HepG2 (cell line): ENCODE data around the gene VARS2. TPM values are rescaled to one million over a fixed set of nuclear protein-coding genes. Genes with fewer than 3 reads are reported as not detected.

ENCODE experiments used
- AHR ChIP-seq: IDR thresholded peaks from 2 replicates; pipeline ENCODE4 v1.6.1; 2018; ENCODE audit warnings: missing genetic modification reagents, missing compliant biosample characterization
- FOXC1 ChIP-seq: sonication (generic); formaldehyde crosslinking; IDR thresholded peaks from 2 replicates; pipeline ENCODE4 v1.8.0; 2022; ENCODE audit warnings: mild to moderate bottlenecking, missing genetic modification reagents, borderline replicate concordance
- HNRNPLL ChIP-seq: fragments of 200-400 bp; formaldehyde crosslinking; IDR thresholded peaks from 2 replicates; pipeline ENCODE4 v1.6.1; 2017; ENCODE audit warnings: mild to moderate bottlenecking, low read depth, low read length; ENCODE audit not compliant: poor library complexity, severe bottlenecking
- IKZF1 ChIP-seq: fragments of 450-650 bp; IDR thresholded peaks from 2 replicates; pipeline ENCODE4 v1.7.1; 2016
- IRX3 ChIP-seq: sonication (generic); formaldehyde crosslinking; IDR thresholded peaks from 2 replicates; pipeline ENCODE4 v1.8.1; 2023; ENCODE audit warnings: mild to moderate bottlenecking, low read depth, missing genetic modification reagents, borderline replicate concordance
- NFKB2 ChIP-seq: sonication (generic); formaldehyde crosslinking; IDR thresholded peaks from 2 replicates; pipeline ENCODE4 v1.4.0; 2020; ENCODE audit warnings: missing genetic modification reagents, borderline replicate concordance
- NFYB ChIP-seq: sonication (generic); formaldehyde crosslinking; IDR thresholded peaks from 2 replicates; pipeline ENCODE4 v1.4.0; 2020; ENCODE audit warnings: missing genetic modification reagents
- REXO4 ChIP-seq: sonication (generic); formaldehyde crosslinking; IDR thresholded peaks from 2 replicates; pipeline ENCODE4 v1.8.0; 2022; ENCODE audit warnings: missing genetic modification reagents, mild to moderate bottlenecking, borderline replicate concordance
- SIN3A ChIP-seq: IDR thresholded peaks from 2 replicates; pipeline ENCODE4 v1.6.1; 2011; ENCODE audit warnings: low read depth, mild to moderate bottlenecking, control low read depth, low read length, borderline replicate concordance
- SMAD3 ChIP-seq: sonication (generic); formaldehyde crosslinking; IDR thresholded peaks from 2 replicates; pipeline ENCODE4 v1.4.0; 2020; ENCODE audit warnings: missing genetic modification reagents
- ZFP62 ChIP-seq: sonication (generic); formaldehyde crosslinking; IDR thresholded peaks from 2 replicates; pipeline ENCODE4 v1.4.0; 2020; ENCODE audit warnings: missing genetic modification reagents
- ZNF232 ChIP-seq: sonication (generic); formaldehyde crosslinking; IDR thresholded peaks from 2 replicates; pipeline ENCODE4 v1.4.0; 2020; ENCODE audit warnings: missing genetic modification reagents, borderline replicate concordance
- ZNF253 ChIP-seq: sonication (generic); formaldehyde crosslinking; IDR thresholded peaks from 2 replicates; pipeline ENCODE4 v1.8.0; 2022; ENCODE audit warnings: mild to moderate bottlenecking, missing genetic modification reagents, borderline replicate concordance
- ZNF430 ChIP-seq: sonication (generic); formaldehyde crosslinking; IDR thresholded peaks from 2 replicates; pipeline ENCODE4 v1.9.0; 2021; ENCODE audit warnings: mild to moderate bottlenecking, missing genetic modification reagents
- ZNF737 ChIP-seq: sonication (generic); formaldehyde crosslinking; IDR thresholded peaks from 2 replicates; pipeline ENCODE4 v1.5.0; 2020; ENCODE audit warnings: missing genetic modification reagents, mild to moderate bottlenecking, borderline replicate concordance
- ZNF75D ChIP-seq: sonication (generic); formaldehyde crosslinking; IDR thresholded peaks from 2 replicates; pipeline ENCODE4 v1.8.1; 2023; ENCODE audit warnings: missing genetic modification reagents, mild to moderate bottlenecking, borderline replicate concordance
- ZNF841 ChIP-seq: sonication (generic); formaldehyde crosslinking; IDR thresholded peaks from 2 replicates; pipeline ENCODE4 v1.8.1; 2023; ENCODE audit warnings: missing genetic modification reagents, borderline replicate concordance
- ZNF878 ChIP-seq: sonication (generic); formaldehyde crosslinking; IDR thresholded peaks from 2 replicates; pipeline ENCODE4 v1.8.1; 2023; ENCODE audit warnings: mild to moderate bottlenecking, missing genetic modification reagents, moderate library complexity
- ZNF879 ChIP-seq: sonication (generic); formaldehyde crosslinking; IDR thresholded peaks from 2 replicates; pipeline ENCODE4 v1.8.1; 2023; ENCODE audit warnings: missing genetic modification reagents
- polyA plus RNA-seq, 8 experiments: library from polyadenylated mRNA; depleted of rRNA in 3 of 8; stranded (reverse) in 7 of 8; unstranded in 1 of 8; fragments of >200 nt; fragmentation: Illumina TruSeq in 4 of 8; extraction: Trizol in 4 of 8; gene quantifications; 2 replicates each; pipeline versions ENCODE4 v1.2.1 to v1.2.3, GENCODE V29; 2011 to 2016; ENCODE audit warnings: low read depth in 4 of 8, missing spikeins in 1 of 8, mixed read lengths in 1 of 8; ENCODE audit not compliant: insufficient read depth in 1 of 8
- total RNA-seq, 5 experiments: library from RNA; depleted of rRNA; stranded (reverse); fragments of >200 nt; fragmentation: Illumina TruSeq; extraction: Trizol; gene quantifications; 2 replicates each; pipeline ENCODE4 v1.2.3, GENCODE V29; 2016; ENCODE audit warnings: low read depth in 1 of 5
- TF ChIP-seq, protein P1 (sequence below): sonication (generic); formaldehyde crosslinking; IDR thresholded peaks from 2 replicates; pipeline ENCODE4 v1.8.1; 2023; ENCODE audit warnings: mild to moderate bottlenecking, missing genetic modification reagents
- TF ChIP-seq, protein P2 (sequence below): sonication (generic); formaldehyde crosslinking; IDR thresholded peaks from 2 replicates; pipeline ENCODE4 v1.5.0; 2020; ENCODE audit warnings: missing genetic modification reagents
- TF ChIP-seq, protein P3 (sequence below): sonication (generic); formaldehyde crosslinking; IDR thresholded peaks from 2 replicates; pipeline ENCODE4 v1.4.0; 2020; ENCODE audit warnings: mild to moderate bottlenecking, missing genetic modification reagents, borderline replicate concordance
- TF ChIP-seq, protein P4 (sequence below): sonication (generic); formaldehyde crosslinking; IDR thresholded peaks from 2 replicates; pipeline ENCODE4 v1.8.1; 2022; ENCODE audit warnings: low read depth, mild to moderate bottlenecking, missing genetic modification reagents

VARS2 gene
- total and polyA plus RNA-seq, 2 of the 13 experiments (the other 11 are each of a cell fraction or from before 2014, with no cell fraction given) = 61.8 to 71.8 TPM

DNA sequence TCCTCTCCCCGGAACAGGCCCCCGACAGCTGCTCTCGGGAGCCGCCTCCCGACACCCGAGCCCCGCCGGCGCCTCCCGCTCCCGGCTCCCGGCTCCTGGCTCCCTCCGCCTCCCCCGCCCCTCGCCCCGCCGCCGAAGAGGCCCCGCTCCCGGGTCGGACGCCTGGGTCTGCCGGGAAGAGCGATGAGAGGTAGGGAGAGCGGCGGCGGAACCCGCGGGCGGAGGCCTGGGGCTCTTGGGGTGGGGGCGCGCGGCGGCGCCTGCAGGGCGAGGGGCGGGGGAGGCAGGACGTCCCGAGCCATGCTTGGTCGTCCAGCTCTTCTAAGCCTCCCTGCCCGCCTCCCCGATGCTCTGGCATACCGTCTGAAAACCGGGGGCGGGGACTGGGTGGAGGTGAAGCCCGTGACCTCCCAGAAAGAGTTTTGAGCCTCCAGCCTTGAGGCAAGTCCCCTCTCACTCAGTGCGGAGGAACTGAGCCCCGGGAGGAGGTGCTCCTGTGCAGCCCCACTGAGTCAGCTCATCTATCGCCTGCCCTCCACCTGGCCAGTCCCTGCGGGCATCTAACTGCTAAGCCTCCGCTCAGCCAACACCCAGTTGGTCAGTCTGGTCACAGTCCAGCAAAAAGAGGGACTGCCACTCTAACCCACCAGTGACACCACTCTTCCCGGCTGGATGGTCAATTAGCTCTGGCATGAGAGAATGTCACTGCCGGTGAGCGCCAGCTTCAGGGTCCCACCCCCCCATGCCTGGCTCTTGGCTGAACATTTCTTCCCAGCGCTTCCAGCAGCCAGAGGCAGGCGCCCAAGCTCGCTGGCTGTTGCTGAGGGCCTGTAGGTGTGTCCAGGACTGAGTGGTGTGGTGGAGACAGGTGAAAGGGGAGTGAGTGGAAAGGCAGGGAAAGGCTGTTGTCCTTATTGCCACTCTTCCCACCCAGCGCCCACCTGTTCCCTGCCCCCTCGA, 29.2 kb upstream of the VARS2 start (continued):
- no peak for TF ChIP-seq AHR (CRISPR knock-in tag)
- 0 out of 2 replicates have a peak, but pooled peaks have one; percentile 28 for TF ChIP-seq ZNF737 (CRISPR knock-in tag)
- TF ChIP-seq SIN3A = peak; percentile 31; the same call in 1 of the 2 replicates
- no peak for TF ChIP-seq IKZF1
- TF ChIP-seq FOXC1 = no peak
- TF ChIP-seq, protein P1, sequence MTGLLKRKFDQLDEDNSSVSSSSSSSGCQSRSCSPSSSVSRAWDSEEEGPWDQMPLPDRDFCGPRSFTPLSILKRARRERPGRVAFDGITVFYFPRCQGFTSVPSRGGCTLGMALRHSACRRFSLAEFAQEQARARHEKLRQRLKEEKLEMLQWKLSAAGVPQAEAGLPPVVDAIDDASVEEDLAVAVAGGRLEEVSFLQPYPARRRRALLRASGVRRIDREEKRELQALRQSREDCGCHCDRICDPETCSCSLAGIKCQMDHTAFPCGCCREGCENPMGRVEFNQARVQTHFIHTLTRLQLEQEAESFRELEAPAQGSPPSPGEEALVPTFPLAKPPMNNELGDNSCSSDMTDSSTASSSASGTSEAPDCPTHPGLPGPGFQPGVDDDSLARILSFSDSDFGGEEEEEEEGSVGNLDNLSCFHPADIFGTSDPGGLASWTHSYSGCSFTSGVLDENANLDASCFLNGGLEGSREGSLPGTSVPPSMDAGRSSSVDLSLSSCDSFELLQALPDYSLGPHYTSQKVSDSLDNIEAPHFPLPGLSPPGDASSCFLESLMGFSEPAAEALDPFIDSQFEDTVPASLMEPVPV (CRISPR knock-in tag) = no peak
- no peak for TF ChIP-seq SMAD3 (CRISPR knock-in tag)
- TF ChIP-seq ZNF430 (CRISPR knock-in tag) = no peak
- TF ChIP-seq ZNF878 = no peak
- TF ChIP-seq, protein P2, sequence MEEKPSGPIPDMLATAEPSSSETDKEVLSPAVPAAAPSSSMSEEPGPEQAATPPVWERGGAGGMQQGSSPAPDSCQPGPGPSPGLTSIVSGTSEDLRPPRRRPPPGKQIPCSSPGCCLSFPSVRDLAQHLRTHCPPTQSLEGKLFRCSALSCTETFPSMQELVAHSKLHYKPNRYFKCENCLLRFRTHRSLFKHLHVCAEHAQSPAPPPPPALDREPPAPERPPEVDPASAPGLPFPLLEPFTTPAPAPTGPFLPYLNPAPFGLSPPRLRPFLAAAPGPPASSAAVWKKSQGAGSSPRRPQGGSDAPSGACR = no peak
- TF ChIP-seq NFYB (CRISPR knock-in tag) = no peak
- peak; percentile 28; the same call in 1 of the 2 replicates for TF ChIP-seq ZNF232 (CRISPR knock-in tag)
- TF ChIP-seq ZNF879 (CRISPR knock-in tag) = no peak
- TF ChIP-seq REXO4 = no peak
- TF ChIP-seq, protein P3, sequence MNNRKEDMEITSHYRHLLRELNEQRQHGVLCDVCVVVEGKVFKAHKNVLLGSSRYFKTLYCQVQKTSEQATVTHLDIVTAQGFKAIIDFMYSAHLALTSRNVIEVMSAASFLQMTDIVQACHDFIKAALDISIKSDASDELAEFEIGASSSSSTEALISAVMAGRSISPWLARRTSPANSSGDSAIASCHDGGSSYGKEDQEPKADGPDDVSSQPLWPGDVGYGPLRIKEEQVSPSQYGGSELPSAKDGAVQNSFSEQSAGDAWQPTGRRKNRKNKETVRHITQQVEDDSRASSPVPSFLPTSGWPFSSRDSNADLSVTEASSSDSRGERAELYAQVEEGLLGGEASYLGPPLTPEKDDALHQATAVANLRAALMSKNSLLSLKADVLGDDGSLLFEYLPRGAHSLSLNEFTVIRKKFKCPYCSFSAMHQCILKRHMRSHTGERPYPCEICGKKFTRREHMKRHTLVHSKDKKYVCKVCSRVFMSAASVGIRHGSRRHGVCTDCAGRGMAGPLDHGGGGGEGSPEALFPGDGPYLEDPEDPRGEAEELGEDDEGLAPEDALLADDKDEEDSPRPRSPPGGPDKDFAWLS (CRISPR knock-in tag) = no peak; the same call in 1 of the 2 replicates
- TF ChIP-seq HNRNPLL = peak; percentile 6
- TF ChIP-seq, protein P4, sequence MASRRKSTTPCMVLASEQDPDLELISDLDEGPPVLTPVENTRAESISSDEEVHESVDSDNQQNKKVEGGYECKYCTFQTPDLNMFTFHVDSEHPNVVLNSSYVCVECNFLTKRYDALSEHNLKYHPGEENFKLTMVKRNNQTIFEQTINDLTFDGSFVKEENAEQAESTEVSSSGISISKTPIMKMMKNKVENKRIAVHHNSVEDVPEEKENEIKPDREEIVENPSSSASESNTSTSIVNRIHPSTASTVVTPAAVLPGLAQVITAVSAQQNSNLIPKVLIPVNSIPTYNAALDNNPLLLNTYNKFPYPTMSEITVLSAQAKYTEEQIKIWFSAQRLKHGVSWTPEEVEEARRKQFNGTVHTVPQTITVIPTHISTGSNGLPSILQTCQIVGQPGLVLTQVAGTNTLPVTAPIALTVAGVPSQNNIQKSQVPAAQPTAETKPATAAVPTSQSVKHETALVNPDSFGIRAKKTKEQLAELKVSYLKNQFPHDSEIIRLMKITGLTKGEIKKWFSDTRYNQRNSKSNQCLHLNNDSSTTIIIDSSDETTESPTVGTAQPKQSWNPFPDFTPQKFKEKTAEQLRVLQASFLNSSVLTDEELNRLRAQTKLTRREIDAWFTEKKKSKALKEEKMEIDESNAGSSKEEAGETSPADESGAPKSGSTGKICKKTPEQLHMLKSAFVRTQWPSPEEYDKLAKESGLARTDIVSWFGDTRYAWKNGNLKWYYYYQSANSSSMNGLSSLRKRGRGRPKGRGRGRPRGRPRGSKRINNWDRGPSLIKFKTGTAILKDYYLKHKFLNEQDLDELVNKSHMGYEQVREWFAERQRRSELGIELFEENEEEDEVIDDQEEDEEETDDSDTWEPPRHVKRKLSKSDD (CRISPR knock-in tag) = no peak
- TF ChIP-seq ZNF75D = no peak
- TF ChIP-seq ZNF841 = no peak
- TF ChIP-seq ZNF253 = no peak
- no peak for TF ChIP-seq ZFP62 (CRISPR knock-in tag)
- TF ChIP-seq IRX3 (CRISPR knock-in tag) = no peak
- peak; percentile 13; the same call in 1 of the 2 replicates for TF ChIP-seq NFKB2 (CRISPR knock-in tag)
